Hepatocyte (in vitro differentiated cells): ENCODE data around the gene CXADR. TPM values are rescaled to one million over a fixed set of nuclear protein-coding genes. Genes with fewer than 3 reads are reported as not detected.

Source experiments
- DNase-seq: peaks from one replicate; pipeline ENCODE4 v3.0.0-alpha.2; 2016; ENCODE audit warnings: low spot score
- H2AFZ ChIP-seq: fragments of 200-600 bp; sonication (generic); 2 replicates; pipeline ENCODE4 v1.6.0; 2016; ENCODE audit warnings: antibody characterized with exemption, mild to moderate bottlenecking
- H3K27ac ChIP-seq: fragments of 200-600 bp; sonication (generic); 2 replicates; pipeline ENCODE4 v1.5.1; 2016; ENCODE audit warnings: mild to moderate bottlenecking
- H3K27me3 ChIP-seq: fragments of 200-600 bp; sonication (generic); 2 replicates; pipeline ENCODE4 v1.6.1; 2016
- H3K36me3 ChIP-seq: fragments of 200-600 bp; sonication (generic); replicated peaks from 2 replicates; pipeline ENCODE4 v1.5.1; 2016; ENCODE audit warnings: low read depth; ENCODE audit not compliant: insufficient read depth
- H3K4me1 ChIP-seq: fragments of 200-600 bp; sonication (generic); 2 replicates; pipeline ENCODE4 v1.5.1; 2016; ENCODE audit warnings: mild to moderate bottlenecking, moderate library complexity; ENCODE audit not compliant: insufficient read depth
- H3K4me2 ChIP-seq: fragments of 200-600 bp; sonication (generic); 2 replicates; pipeline ENCODE4 v1.6.0; 2016
- H3K4me3 ChIP-seq: fragments of 200-600 bp; sonication (generic); 2 replicates; pipeline ENCODE4 v1.5.1; 2016; ENCODE audit warnings: mild to moderate bottlenecking
- H3K79me2 ChIP-seq: fragments of 200-600 bp; sonication (generic); 2 replicates; pipeline ENCODE4 v1.6.0; 2017; ENCODE audit warnings: mild to moderate bottlenecking
- H3K9me2 ChIP-seq: fragments of 200-600 bp; sonication (generic); replicated peaks from 2 replicates; pipeline ENCODE4 v1.6.0; 2017; ENCODE audit warnings: mild to moderate bottlenecking; ENCODE audit not compliant: insufficient read depth
- H3K9me3 ChIP-seq: fragments of 200-600 bp; sonication (generic); 2 replicates; pipeline ENCODE4 v1.5.1; 2016; ENCODE audit warnings: low read depth, mild to moderate bottlenecking
- H4K20me1 ChIP-seq: fragments of 200-600 bp; sonication (generic); 2 replicates; pipeline ENCODE4 v1.6.0; 2016; ENCODE audit warnings: mild to moderate bottlenecking; ENCODE audit not compliant: insufficient read depth, poor library complexity, severe bottlenecking
- CTCF ChIP-seq: fragments of 200-600 bp; sonication (generic); IDR thresholded peaks from 2 replicates; pipeline ENCODE4 v1.5.1; 2016; ENCODE audit warnings: antibody characterized with exemption, mild to moderate bottlenecking; ENCODE audit not compliant: poor library complexity
- EZH2 ChIP-seq: fragments of 200-600 bp; sonication (generic); IDR thresholded peaks from 2 replicates; pipeline ENCODE4 v1.6.1; 2016; ENCODE audit warnings: antibody characterized with exemption, mild to moderate bottlenecking, borderline replicate concordance
- EZH2phosphoT487 ChIP-seq: fragments of 200-600 bp; sonication (generic); IDR thresholded peaks from one replicate; pipeline ENCODE4 v1.6.1; 2018; ENCODE audit warnings: antibody characterized with exemption, mild to moderate bottlenecking, low read depth, moderate library complexity; ENCODE audit not compliant: unreplicated experiment, severe bottlenecking
- WGBS: methylation state at CpG from one replicate; pipeline ENCODE4 v1.1.6; 2016; ENCODE audit warnings: low lambda C conversion rate; ENCODE audit errors: missing lambda C conversion rate; 5-methylcytosine and 5-hydroxymethylcytosine counted together
- polyA plus RNA-seq: library from polyadenylated mRNA; unstranded; fragments of >200 nt; fragmentation: Nextera tagmentation; extraction: Ambion mirVana; gene quantifications from 2 replicates; pipeline ENCODE4 v1.2.1, GENCODE V29; 2016
- total RNA-seq: library from RNA; depleted of rRNA; stranded (reverse); fragments of >200 nt; gene quantifications from 2 replicates; pipeline ENCODE4 v1.2.3, GENCODE V29; 2014

Gene CXADR
- total and polyA plus RNA-seq, 2 experiments from 2014 or later: 75.0 to 93.4 TPM

DNA sequence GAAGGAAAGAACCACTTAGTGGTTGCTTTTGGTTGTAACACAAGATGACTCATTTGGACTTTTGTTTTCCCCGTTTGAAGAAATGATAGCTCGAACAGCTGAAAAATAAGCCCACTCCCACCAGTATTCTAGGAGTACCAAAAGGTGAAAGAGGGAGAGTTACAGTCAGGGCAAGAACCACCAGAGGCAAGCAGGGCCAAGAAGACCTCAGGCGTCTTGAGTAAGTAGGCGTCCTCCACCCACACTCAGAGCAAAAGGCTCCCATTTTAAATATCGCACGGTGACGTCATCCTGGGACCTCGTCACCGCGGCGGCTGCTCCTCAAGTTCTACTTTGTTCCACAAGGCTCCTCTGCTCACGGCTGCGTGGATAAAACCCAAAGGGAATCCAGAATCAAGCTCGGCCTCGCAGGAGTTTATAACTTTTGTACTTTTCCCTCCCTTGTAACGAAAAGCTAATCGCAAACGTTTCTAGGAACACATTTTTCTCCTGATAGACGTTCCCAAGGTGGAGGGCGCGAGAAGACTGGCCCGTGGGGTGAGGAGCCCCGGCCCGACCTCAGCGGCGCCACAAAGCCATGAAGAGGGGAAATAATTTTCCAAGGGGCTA, 98.7 kb downstream of the CXADR start:
- Histone ChIP-seq H3K4me2 (peak overlapping the region; percentile 79), H3K9me2 (no peaks in the 10 kb centered on the region), H3K36me3 (no peaks in the 10 kb centered on the region), H3K27ac (peak overlapping the region; percentile 95), H2AFZ (peak overlapping the region; percentile 73), H4K20me1 (peaks cover 8% of the 10 kb centered on the region), H3K79me2 (peaks cover 51% of the 10 kb centered on the region), H3K27me3 (no peaks in the 10 kb centered on the region), H3K9me3 (no peaks in the 10 kb centered on the region), H3K4me3 (peak overlapping the region; percentile 97), H3K4me1 (peaks cover 20% of the 10 kb centered on the region)
- WGBS: under 1% methylated on average over 26 of the region's 26 CpGs
- DNase-seq: peak; percentile 94
- TF ChIP-seq EZH2: no peak
- TF ChIP-seq EZH2phosphoT487: no peak
- TF ChIP-seq CTCF: no peak

- H3K27ac ChIP-seq: peak overlapping the region; percentile 95
- H3K79me2 ChIP-seq: peaks cover 45% of the 10 kb centered on the region
- peak overlapping the region; percentile 79 for H3K4me2 ChIP-seq
- peak; percentile 63 for DNase-seq
- H3K27me3 ChIP-seq: no peaks in the 10 kb centered on the region
- H3K4me1 ChIP-seq: peaks cover 20% of the 10 kb centered on the region
- peak overlapping the region; percentile 73 for H2AFZ ChIP-seq
- peak overlapping the region; percentile 97 for H3K4me3 ChIP-seq
- no peaks in the 10 kb centered on the region for H3K9me3 ChIP-seq
- peaks cover 8% of the 10 kb centered on the region for H4K20me1 ChIP-seq
- H3K36me3 ChIP-seq: no peaks in the 10 kb centered on the region
- no peaks in the 10 kb centered on the region for H3K9me2 ChIP-seq
- 1% methylated on average over 35 of the region's 50 CpGs for WGBS
- TF ChIP-seq EZH2: no peak
- TF ChIP-seq CTCF: no peak
- TF ChIP-seq EZH2phosphoT487: no peak
Observed at GRCh38 chr21:17612023-17612564, 99.3 kb downstream of the CXADR start.

GRCh38 chr21:17612565-17613241, 99.9 kb downstream of the CXADR start, which contains the start of gene BTG3:
BTG3 (minus strand) TSS chr21:17612901; CDS start chr21:17609144, 3,757 bp downstream.
- peaks cover 20% of the 10 kb centered on the region for H3K4me1 ChIP-seq
- H2AFZ ChIP-seq: peak within 1 kb of the TSS; percentile 96
- peak within 1 kb of the TSS; percentile 95 for H3K27ac ChIP-seq
- 1% methylated on average over 56 of the region's 102 CpGs for WGBS
- DNase-seq: peak; percentile 93
- no peaks in the 10 kb centered on the region for H3K9me3 ChIP-seq
- H3K36me3 ChIP-seq: no peaks in the 10 kb centered on the region
- H3K4me3 ChIP-seq: peak within 1 kb of the TSS; percentile 97
- no peaks in the 10 kb centered on the region for H3K27me3 ChIP-seq
- H3K9me2 ChIP-seq: no peaks in the 10 kb centered on the region
- peaks cover 39% of the 10 kb centered on the region for H3K79me2 ChIP-seq
- TF ChIP-seq CTCF (no peak), EZH2 (no peak), EZH2phosphoT487 (no peak)
- peaks cover 8% of the 10 kb centered on the region for H4K20me1 ChIP-seq
- H3K4me2 ChIP-seq: peak within 1 kb of the TSS; percentile 79
